EH (cell line): ENCODE results near the gene NAV2.
A peak's percentile ranks its signal among the peaks of the same experiment; 100 is the strongest.

Experiments used
- DNase-seq: peaks from one replicate; pipeline ENCODE4 v3.0.0-alpha.2; 2015; ENCODE audit warnings: low read depth

NAV2 gene

GRCh38 chr11:19774817-19775580 lies 62.4 kb downstream of the NAV2 start:
- DNase-seq: peak; percentile 60

- DNase-seq: no peak
Measured at GRCh38 chr11:19775622-19776021, 63.0 kb downstream of the NAV2 start.

GRCh38 chr11:19777039-19777376 lies 64.4 kb downstream of the NAV2 start:
- peak; percentile 23 for DNase-seq

- DNase-seq: peak; percentile 75
Measured at GRCh38 chr11:19777377-19778102, 64.9 kb downstream of the NAV2 start.

GRCh38 chr11:19779740-19780139 lies 67.1 kb downstream of the NAV2 start:
- DNase-seq: no peak

GRCh38 chr11:19781351-19781750 lies 68.7 kb downstream of the NAV2 start:
- DNase-seq: no peak

- no peak for DNase-seq
Measured at GRCh38 chr11:19785265-19785664, 72.6 kb downstream of the NAV2 start.

GRCh38 chr11:19786644-19787043 lies 74.0 kb downstream of the NAV2 start:
- no peak for DNase-seq

- no peak for DNase-seq
Measured at GRCh38 chr11:19788435-19788834, 75.8 kb downstream of the NAV2 start.

GRCh38 chr11:19789245-19789644 lies 76.6 kb downstream of the NAV2 start:
- no peak for DNase-seq

GRCh38 chr11:19789835-19790710 lies 77.4 kb downstream of the NAV2 start:
- peak; percentile 97 for DNase-seq

GRCh38 chr11:19790831-19791552 lies 78.4 kb downstream of the NAV2 start:
- no peak for DNase-seq

- no peak for DNase-seq
Measured at GRCh38 chr11:19792510-19792909, 79.9 kb downstream of the NAV2 start.

GRCh38 chr11:19793326-19793725 lies 80.7 kb downstream of the NAV2 start:
- no peak for DNase-seq

- no peak for DNase-seq
Measured at GRCh38 chr11:19794161-19794560, 81.5 kb downstream of the NAV2 start.

GRCh38 chr11:19795082-19795481 lies 82.4 kb downstream of the NAV2 start:
- DNase-seq: peak; percentile 47

GRCh38 chr11:19800162-19800561 lies 87.5 kb downstream of the NAV2 start:
- DNase-seq: peak; percentile 39

GRCh38 chr11:19800714-19801519 lies 88.3 kb downstream of the NAV2 start:
- peak; percentile 30 for DNase-seq

GRCh38 chr11:19802773-19803293 lies 90.2 kb downstream of the NAV2 start:
- no peak for DNase-seq

- peak; percentile 42 for DNase-seq
Measured at GRCh38 chr11:19803506-19803998, 90.9 kb downstream of the NAV2 start.

GRCh38 chr11:19805376-19805775 lies 92.7 kb downstream of the NAV2 start:
- DNase-seq: no peak
